Fibroblast of skin of back (primary cell): ENCODE results near the gene NT5DC1.
"Not testable (repeated sequence)": the region's sequence is repeated elsewhere in the genome, so short reads cannot be mapped to it uniquely, and the experiment has no call there.

Experiments
- DNase-seq: peaks from one replicate; pipeline ENCODE4 v3.0.0-alpha.2; 2013

NT5DC1 gene

GRCh38 chr6:116090251-116090650 lies 10.4 kb upstream of the NT5DC1 start:
- DNase-seq = no peak

- DNase-seq = no peak
These were observed 6.6 kb upstream of the NT5DC1 start for GRCh38 chr6:116094041-116094440.

GRCh38 chr6:116096048-116096759 lies 4.4 kb upstream of the NT5DC1 start:
- DNase-seq = not testable (repeated sequence)

GRCh38 chr6:116096979-116097816 lies 3.5 kb upstream of the NT5DC1 start:
- peak; percentile 23 for DNase-seq

GRCh38 chr6:116099036-116099435 lies 1.6 kb upstream of the NT5DC1 start:
- no peak for DNase-seq

- DNase-seq = no peak
These were observed 657 bp downstream of the NT5DC1 start for GRCh38 chr6:116101302-116101718.

- DNase-seq = no peak
These were observed 1.1 kb downstream of the NT5DC1 start for GRCh38 chr6:116101790-116102189.

GRCh38 chr6:116102873-116103272 lies 2.2 kb downstream of the NT5DC1 start:
- DNase-seq = no peak

GRCh38 chr6:116104636-116105035 lies 4.0 kb downstream of the NT5DC1 start:
- no peak for DNase-seq

GRCh38 chr6:116105247-116105646 lies 4.6 kb downstream of the NT5DC1 start:
- no peak for DNase-seq

GRCh38 chr6:116106146-116106545 lies 5.5 kb downstream of the NT5DC1 start:
- DNase-seq = no peak

GRCh38 chr6:116108836-116109235 lies 8.2 kb downstream of the NT5DC1 start:
- no peak for DNase-seq

GRCh38 chr6:116111552-116112528 lies 11.2 kb downstream of the NT5DC1 start:
- DNase-seq = peak; percentile 27

- DNase-seq = no peak
These were observed 12.7 kb downstream of the NT5DC1 start for GRCh38 chr6:116113386-116113785.

- peak; percentile 15 for DNase-seq
These were observed 15.1 kb downstream of the NT5DC1 start for GRCh38 chr6:116115781-116116180.

- peak; percentile 26 for DNase-seq
These were observed 18.0 kb downstream of the NT5DC1 start for GRCh38 chr6:116118608-116119007.

GRCh38 chr6:116120430-116120829 lies 19.8 kb downstream of the NT5DC1 start:
- DNase-seq = no peak

GRCh38 chr6:116126032-116126431 lies 25.4 kb downstream of the NT5DC1 start, which contains the start of gene COL10A1:
TSS of gene COL10A1 (minus strand) at chr6:116126132. CDS start at chr6:116125492, 640 bp downstream.
- DNase-seq = no peak

GRCh38 chr6:116127771-116128493 lies 27.3 kb downstream of the NT5DC1 start:
- peak; percentile 45 for DNase-seq

- no peak for DNase-seq
These were observed 32.8 kb downstream of the NT5DC1 start for GRCh38 chr6:116133453-116133852.

GRCh38 chr6:116136373-116136772 lies 35.7 kb downstream of the NT5DC1 start:
- no peak for DNase-seq

GRCh38 chr6:116136933-116137340 lies 36.3 kb downstream of the NT5DC1 start:
- no peak for DNase-seq
